Ascending aorta (tissue), 2 donors: ENCODE results near the gene FXYD3. TPM values are rescaled to one million over a fixed set of nuclear protein-coding genes. Genes with fewer than 3 reads are reported as not detected.
"Not testable (repeated sequence)": the region's sequence is repeated elsewhere in the genome, so short reads cannot be mapped to it uniquely, and the experiment has no call there.

ENCODE experiments used
- DNase-seq, 2 donors: peaks; one replicate each; pipeline ENCODE4 v3.0.0-alpha.2; 2019; ENCODE audit warnings: low spot score in 2 of 2
- H3K27ac ChIP-seq, 2 donors: fragments of 200-600 bp; sonication (generic); one replicate each; pipeline ENCODE4 v1.5.1; 2016 to 2017; ENCODE audit warnings: mild to moderate bottlenecking in 1 of 2
- H3K27me3 ChIP-seq: fragments of 200-600 bp; sonication (generic); one replicate; pipeline ENCODE4 v1.5.1; 2017
- H3K36me3 ChIP-seq, 2 donors: fragments of 200-600 bp; sonication (generic); one replicate each; pipeline ENCODE4 v1.5.1; 2016
- H3K4me1 ChIP-seq, 2 donors: fragments of 200-600 bp; sonication (generic); one replicate each; pipeline ENCODE4 v1.5.1; 2016 to 2017; ENCODE audit warnings: mild to moderate bottlenecking in 1 of 2
- H3K4me3 ChIP-seq, 2 donors: fragments of 200-600 bp; sonication (generic); one replicate each; pipeline ENCODE4 v1.5.1; 2016 to 2017; ENCODE audit warnings: mild to moderate bottlenecking in 1 of 2
- H3K9me3 ChIP-seq, 2 donors: fragments of 200-600 bp; sonication (generic); one replicate each; pipeline ENCODE4 v1.5.1; 2016
- CTCF ChIP-seq, 3 experiments: fragments of 200-600 bp in 2 of 3; fragments of 450-650 bp in 1 of 3; sonication (generic) in 2 of 3; IDR thresholded peaks; one replicate each; pipeline ENCODE4 v1.5.1; 2016 to 2019; ENCODE audit warnings: antibody characterized with exemption in 3 of 3, mild to moderate bottlenecking in 1 of 3, moderate library complexity in 1 of 3
- intact Hi-C: fragments of 100-400 bp; cut with DNase I; formaldehyde crosslinking; loops from one replicate; pipeline ENCODE4 v1.15.1; 2023
- total RNA-seq: library from RNA; depleted of rRNA; stranded (reverse); fragments of >200 nt; gene quantifications from one replicate; pipeline ENCODE4 v1.1.0, GENCODE V29; 2016

Gene FXYD3
- total RNA-seq, 1 donor from 2014 or later: not detected

GRCh38 chr19:35144600-35145436 lies 29.2 kb downstream of the FXYD3 start:
- no peak overlapping the region for H3K4me3 ChIP-seq
- no peak for DNase-seq
- peaks cover 5 to 17% of the 10 kb centered on the region in 2 donors for H3K4me1 ChIP-seq
- intact Hi-C loops: loop anchor here (10.0 kb wide), 2 partner anchors 600 to 1350 kb away; partner anchors contain the start of genes IGFLR1, KCTD15, LIN37 and PSENEN
- TF ChIP-seq CTCF (IDR thresholded peaks at IDR 0.05): no peak
- no peaks in the 10 kb centered on the region for H3K27me3 ChIP-seq
- H3K36me3 ChIP-seq: no peaks in the 10 kb centered on the region
- no peak overlapping the region for H3K27ac ChIP-seq
- no peaks in the 10 kb centered on the region for H3K9me3 ChIP-seq

GRCh38 chr19:35146746-35147459 lies 31.3 kb downstream of the FXYD3 start:
- H3K27ac ChIP-seq: peak overlapping the region; percentile 24 to 68
- intact Hi-C loops: loop anchor here (10.0 kb wide), 2 partner anchors 598 to 1352 kb away; partner anchors contain the start of genes IGFLR1, KCTD15, LIN37 and PSENEN
- TF ChIP-seq CTCF (IDR thresholded peaks at IDR 0.05): no peak
- no peaks in the 10 kb centered on the region for H3K36me3 ChIP-seq
- H3K4me1 ChIP-seq: peaks cover 0 to 7% of the 10 kb centered on the region in 2 donors
- no peak overlapping the region for H3K4me3 ChIP-seq
- no peaks in the 10 kb centered on the region for H3K27me3 ChIP-seq
- no peaks in the 10 kb centered on the region for H3K9me3 ChIP-seq
- no peak for DNase-seq

- Histone ChIP-seq H3K36me3 (no peaks in the 10 kb centered on the region), H3K9me3 (no peaks in the 10 kb centered on the region), H3K27me3 (no peaks in the 10 kb centered on the region), H3K27ac (no peak overlapping the region), H3K4me1 (peaks cover 6 to 11% of the 10 kb centered on the region in 2 donors), H3K4me3 (no peak overlapping the region)
- DNase-seq: no peak
- intact Hi-C loops: loop anchor here (10.0 kb wide), 2 partner anchors 595 to 1355 kb away; partner anchors contain the start of genes IGFLR1, KCTD15, LIN37 and PSENEN
- TF ChIP-seq CTCF (IDR thresholded peaks at IDR 0.05): no peak
Observed at GRCh38 chr19:35149463-35149862, 33.8 kb downstream of the FXYD3 start.

- no peaks in the 10 kb centered on the region for H3K9me3 ChIP-seq
- H3K4me1 ChIP-seq: peaks cover 9 to 11% of the 10 kb centered on the region in 2 donors
- H3K4me3 ChIP-seq: no peak overlapping the region
- intact Hi-C loops: no loop called here
- DNase-seq: no peak
- TF ChIP-seq CTCF (IDR thresholded peaks at IDR 0.05): no peak
- H3K27me3 ChIP-seq: no peaks in the 10 kb centered on the region
- no peak overlapping the region for H3K27ac ChIP-seq
- H3K36me3 ChIP-seq: no peaks in the 10 kb centered on the region
Observed at GRCh38 chr19:35150445-35150844, 34.8 kb downstream of the FXYD3 start.

- no peak for DNase-seq
- intact Hi-C loops: no loop called here
- Histone ChIP-seq H3K27ac (no peak overlapping the region), H3K4me3 (no peak overlapping the region), H3K9me3 (no peaks in the 10 kb centered on the region), H3K36me3 (no peaks in the 10 kb centered on the region), H3K4me1 (peaks cover 11 to 15% of the 10 kb centered on the region in 2 donors), H3K27me3 (no peaks in the 10 kb centered on the region)
- no peak for TF ChIP-seq CTCF (IDR thresholded peaks at IDR 0.05)
Observed at GRCh38 chr19:35151273-35152065, 35.8 kb downstream of the FXYD3 start.

GRCh38 chr19:35153129-35153522 lies 37.5 kb downstream of the FXYD3 start:
- H3K36me3 ChIP-seq, H3K27ac ChIP-seq, H3K27me3 ChIP-seq, intact Hi-C loops, DNase-seq, H3K9me3 ChIP-seq: not testable (repeated sequence)
- peaks cover 11 to 15% of the 10 kb centered on the region in 2 donors for H3K4me1 ChIP-seq
- H3K4me3 ChIP-seq: peak overlapping the region in 1 of 2 donors; percentile 88
